Measurements from ENCODE around the gene IGLON5. TPM values are rescaled to one million over a fixed set of nuclear protein-coding genes. Genes with fewer than 3 reads are reported as not detected.

The IGLON5 gene
- polyA plus RNA-seq, 3 donors, result 3.7 to 5.2 (median 4.6) TPM

GRCh38 chr19:51372649-51373504 lies 61.4 kb downstream of the IGLON5 start, which contains the start of gene NKG7:
TSS of gene NKG7 (minus strand) at chr19:51372654. CDS start at chr19:51372535, 119 bp downstream.
- no peak for DNase-seq (ENCODE audit: extremely low read depth in 1 of 11, low read depth in 9 of 11, low spot score in 4 of 11)

- DNase-seq (ENCODE audit: extremely low read depth in 1 of 11, low read depth in 9 of 11, low spot score in 4 of 11), result no peak
Measured at GRCh38 chr19:51375504-51376221, 64.2 kb downstream of the IGLON5 start.

GRCh38 chr19:51377422-51377821 lies 66.0 kb downstream of the IGLON5 start:
- no peak for DNase-seq (ENCODE audit: extremely low read depth in 1 of 11, low read depth in 9 of 11, low spot score in 4 of 11)

- no peak for DNase-seq (ENCODE audit: extremely low read depth in 1 of 11, low read depth in 9 of 11, low spot score in 4 of 11)
Measured at GRCh38 chr19:51380379-51380778, 68.9 kb downstream of the IGLON5 start.

Other genes with a start within 250 kb of the IGLON5 start
- gene KLK13, start 246.6 kb upstream of the IGLON5 start, polyA plus RNA-seq (ENCODE audit: insufficient read length in 3 of 3), result under 1 TPM; 0.39 to 0.68 (median 0.40) TPM
- gene KLK14, start 228.8 kb upstream of the IGLON5 start, polyA plus RNA-seq (ENCODE audit: insufficient read length in 3 of 3), result under 1 TPM; 0.22 to 0.51 (median 0.23) TPM
- 1 to 10 TPM; 2.1 to 4.2 (median 4.0) TPM for gene CTU1, start 203.2 kb upstream of the IGLON5 start, polyA plus RNA-seq (ENCODE audit: insufficient read length in 3 of 3)
- 1 to 10 TPM; 1.1 to 1.7 (median 1.5) TPM for gene SIGLEC9, start 186.7 kb upstream of the IGLON5 start, polyA plus RNA-seq (ENCODE audit: insufficient read length in 3 of 3)
- gene SIGLEC7, start 169.3 kb upstream of the IGLON5 start, polyA plus RNA-seq (ENCODE audit: insufficient read length in 3 of 3), result under 1 TPM; 0.22 to 0.65 (median 0.27) TPM
- gene CD33, start 86.6 kb upstream of the IGLON5 start, polyA plus RNA-seq (ENCODE audit: insufficient read length in 3 of 3), result 1 to 10 TPM; 1.8 to 2.4 (median 1.8) TPM
- not detected for gene SIGLECL1, start 60.6 kb upstream of the IGLON5 start, polyA plus RNA-seq (ENCODE audit: insufficient read length in 3 of 3)
- gene VSIG10L, start 30.5 kb downstream of the IGLON5 start, polyA plus RNA-seq (ENCODE audit: insufficient read length in 3 of 3), result 1 to 10 TPM; 3.8 to 5.3 (median 4.4) TPM
- 100 to 1,000 TPM; 124 to 158 (median 140) TPM for gene ETFB, start 54.7 kb downstream of the IGLON5 start, polyA plus RNA-seq (ENCODE audit: insufficient read length in 3 of 3)
- 1 to 10 TPM in 2 of 3 donors, under 1 TPM in 1; 0.54 to 1.8 (median 1.7) TPM for gene CLDND2, start 57.4 kb downstream of the IGLON5 start, polyA plus RNA-seq (ENCODE audit: insufficient read length in 3 of 3)
- 1 to 10 TPM; 1.1 to 1.9 (median 1.7) TPM for gene NKG7, start 61.0 kb downstream of the IGLON5 start, polyA plus RNA-seq (ENCODE audit: insufficient read length in 3 of 3)
- under 1 TPM; 0.20 to 0.80 (median 0.30) TPM for gene LIM2, start 76.3 kb downstream of the IGLON5 start, polyA plus RNA-seq (ENCODE audit: insufficient read length in 3 of 3)
- under 1 TPM; 0.15 to 0.48 (median 0.47) TPM for gene C19orf84, start 78.9 kb downstream of the IGLON5 start, polyA plus RNA-seq (ENCODE audit: insufficient read length in 3 of 3)
- gene SIGLEC10, start 106.0 kb downstream of the IGLON5 start, polyA plus RNA-seq (ENCODE audit: insufficient read length in 3 of 3), result 1 to 10 TPM; 1.2 to 1.8 (median 1.6) TPM
- gene SIGLEC8, start 146.8 kb downstream of the IGLON5 start, polyA plus RNA-seq (ENCODE audit: insufficient read length in 3 of 3), result under 1 TPM in 1 of 3 donors, not detected in 2; 0.06 TPM
- gene CEACAM18, start 166.9 kb downstream of the IGLON5 start, polyA plus RNA-seq (ENCODE audit: insufficient read length in 3 of 3), result not detected
- under 1 TPM; 0.11 to 0.38 (median 0.13) TPM for gene SIGLEC12, start 190.2 kb downstream of the IGLON5 start, polyA plus RNA-seq (ENCODE audit: insufficient read length in 3 of 3)
- gene SIGLEC6, start 220.0 kb downstream of the IGLON5 start, polyA plus RNA-seq (ENCODE audit: insufficient read length in 3 of 3), result under 1 TPM in 2 of 3 donors, not detected in 1; 0.24 to 0.32 TPM